Transverse colon (tissue), 4 donors: Measurements from ENCODE around the gene MAP3K14. TPM values are rescaled to one million over a fixed set of nuclear protein-coding genes. Genes with fewer than 3 reads are reported as not detected.

ENCODE experiments used
- DNase-seq: peaks from one replicate; pipeline ENCODE4 v3.0.0-alpha.2; 2019
- H3K27ac ChIP-seq, 4 donors: fragments of 200-600 bp; sonication (generic); 2 replicates each; pipeline ENCODE4 v1.5.1; 2016 to 2018; ENCODE audit warnings: inconsistent platforms in 4 of 4
- H3K27me3 ChIP-seq: fragments of 200-600 bp; sonication (generic); 2 replicates; pipeline ENCODE4 v1.5.1; 2017; ENCODE audit warnings: inconsistent platforms
- H3K36me3 ChIP-seq, 4 donors: fragments of 200-600 bp; sonication (generic); 2 replicates each; pipeline ENCODE4 v1.5.1; 2017 to 2019; ENCODE audit warnings: inconsistent platforms in 4 of 4
- H3K4me1 ChIP-seq, 4 donors: fragments of 200-600 bp; sonication (generic); 2 replicates each; pipeline ENCODE4 v1.5.1; 2017 to 2020; ENCODE audit warnings: inconsistent platforms in 4 of 4
- H3K4me3 ChIP-seq, 4 donors: fragments of 200-600 bp; sonication (generic); 1 replicate in 1 of 4; 2 replicates in 3 of 4; pipeline versions ENCODE4 v1.5.1 to v1.6.1; 2017 to 2019; ENCODE audit warnings: inconsistent platforms in 4 of 4
- H3K9me3 ChIP-seq, 2 donors: fragments of 200-600 bp; sonication (generic); 2 replicates each; pipeline ENCODE4 v1.5.1; 2017 to 2019; ENCODE audit warnings: inconsistent platforms in 2 of 2
- EP300 ChIP-seq: sonication (generic); formaldehyde crosslinking; IDR thresholded peaks from one replicate; pipeline ENCODE4 v1.6.1; 2017; ENCODE audit warnings: antibody characterized with exemption, low read depth
- POLR2A ChIP-seq: fragments of 450-650 bp; IDR thresholded peaks from one replicate; pipeline ENCODE4 v1.6.1; 2016; ENCODE audit warnings: antibody characterized with exemption, mild to moderate bottlenecking, moderate library complexity
- POLR2AphosphoS5 ChIP-seq, 3 donors: sonication (generic); formaldehyde crosslinking; IDR thresholded peaks; one replicate each; pipeline ENCODE4 v1.6.1; 2016; ENCODE audit warnings: antibody characterized with exemption in 3 of 3
- WGBS, 2 donors: methylation state at CpG; one replicate each; pipeline ENCODE4 v1.1.5; 2018; ENCODE audit warnings: low coverage in 1 of 2; 5-methylcytosine and 5-hydroxymethylcytosine counted together
- in situ Hi-C, 4 donors: fragments of 200-750 bp; cut with MboI; loops; one replicate each; pipeline versions ENCODE4 v1.15.0 to v1.15.1; 2017; ENCODE audit warnings: low sequenced_read_pairs in 3 of 4, low pct_ligation_motif_present in 1 of 4, low pct_unique_long_range_greater_than_20kb in 1 of 4
- intact Hi-C: fragments of 100-400 bp; cut with DNase I; formaldehyde crosslinking; loops from one replicate; pipeline ENCODE4 v1.15.1; 2023; ENCODE audit warnings: low total_unique reads
- total RNA-seq, 4 donors: library from RNA; depleted of rRNA; stranded (reverse); fragments of >200 nt; gene quantifications; one replicate each; pipeline ENCODE4 v1.1.0, GENCODE V29; 2016
- TF ChIP-seq, protein P1 (sequence below), 5 experiments: fragments of 200-600 bp in 3 of 5; fragments of 450-650 bp in 2 of 5; sonication (generic) in 3 of 5; IDR thresholded peaks; 1 replicate in 2 of 5; 2 replicates in 3 of 5; pipeline ENCODE4 v1.5.1; 2016 to 2017; ENCODE audit warnings: antibody characterized with exemption in 5 of 5, inconsistent platforms in 3 of 5, mild to moderate bottlenecking in 2 of 5, moderate library complexity in 1 of 5

The MAP3K14 gene
- total RNA-seq, 4 donors from 2014 or later: 13.0 to 33.7 (median 18.7) TPM

DNA sequence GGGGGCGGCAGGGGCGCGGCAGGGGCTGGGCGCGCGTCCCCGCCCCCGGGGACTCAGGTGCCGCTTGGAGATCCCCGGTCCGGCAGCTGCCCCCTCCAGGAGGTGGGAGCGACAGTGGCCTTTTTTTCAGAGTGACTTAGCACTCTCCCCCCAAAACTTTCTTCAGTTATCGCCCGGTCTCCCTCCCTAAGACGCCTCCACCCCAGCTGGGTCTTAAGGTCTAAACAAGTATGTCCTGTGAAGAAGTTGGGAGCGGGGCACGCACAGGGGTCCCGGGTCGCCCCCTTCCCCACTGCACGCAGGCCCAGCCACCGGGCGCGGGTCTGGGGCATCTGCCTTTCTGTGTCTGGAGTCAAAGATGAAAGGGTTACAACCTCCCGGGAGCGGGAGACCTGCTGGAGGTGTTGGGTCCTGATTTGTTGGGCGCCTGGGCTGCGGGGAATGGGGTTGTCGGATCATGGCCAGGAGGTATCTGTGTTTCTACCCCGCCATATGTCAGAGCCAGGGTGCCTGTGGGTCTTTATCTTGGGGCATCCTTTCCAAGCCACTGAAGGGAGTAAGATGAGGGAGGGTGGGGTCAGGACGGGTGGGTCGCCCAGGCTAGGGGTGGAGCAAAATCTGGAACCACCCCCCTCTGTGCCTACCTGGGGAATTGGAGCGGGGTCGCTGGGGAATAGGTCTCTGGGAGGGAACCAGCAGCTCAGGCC, 94.4 kb downstream of the MAP3K14 start:
- in situ Hi-C loops: no loop called here
- H3K9me3 ChIP-seq: no peaks in the 10 kb centered on the region
- peak overlapping the region; percentile 14 to 55 (median 45) for H3K4me3 ChIP-seq
- peaks cover 29% of the 10 kb centered on the region for H3K27me3 ChIP-seq
- TF ChIP-seq POLR2AphosphoS5 (IDR thresholded peaks at IDR 0.05) (no peak), EP300 (no peak), POLR2A (no peak)
- TF ChIP-seq, protein P1, sequence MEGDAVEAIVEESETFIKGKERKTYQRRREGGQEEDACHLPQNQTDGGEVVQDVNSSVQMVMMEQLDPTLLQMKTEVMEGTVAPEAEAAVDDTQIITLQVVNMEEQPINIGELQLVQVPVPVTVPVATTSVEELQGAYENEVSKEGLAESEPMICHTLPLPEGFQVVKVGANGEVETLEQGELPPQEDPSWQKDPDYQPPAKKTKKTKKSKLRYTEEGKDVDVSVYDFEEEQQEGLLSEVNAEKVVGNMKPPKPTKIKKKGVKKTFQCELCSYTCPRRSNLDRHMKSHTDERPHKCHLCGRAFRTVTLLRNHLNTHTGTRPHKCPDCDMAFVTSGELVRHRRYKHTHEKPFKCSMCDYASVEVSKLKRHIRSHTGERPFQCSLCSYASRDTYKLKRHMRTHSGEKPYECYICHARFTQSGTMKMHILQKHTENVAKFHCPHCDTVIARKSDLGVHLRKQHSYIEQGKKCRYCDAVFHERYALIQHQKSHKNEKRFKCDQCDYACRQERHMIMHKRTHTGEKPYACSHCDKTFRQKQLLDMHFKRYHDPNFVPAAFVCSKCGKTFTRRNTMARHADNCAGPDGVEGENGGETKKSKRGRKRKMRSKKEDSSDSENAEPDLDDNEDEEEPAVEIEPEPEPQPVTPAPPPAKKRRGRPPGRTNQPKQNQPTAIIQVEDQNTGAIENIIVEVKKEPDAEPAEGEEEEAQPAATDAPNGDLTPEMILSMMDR (IDR thresholded peaks at IDR 0.05): no peak
- H3K4me1 ChIP-seq: peaks cover 0 to 28% (median 14%) of the 10 kb centered on the region in 4 donors
- 17 to 50% methylated on average over 2 to 33 of the region's 33 CpGs for WGBS, 2 donors
- DNase-seq: no peak
- H3K27ac ChIP-seq: peak overlapping the region; percentile 76 to 84 (median 83)
- H3K36me3 ChIP-seq: no peaks in the 10 kb centered on the region
- intact Hi-C loops: no loop called here

DNA sequence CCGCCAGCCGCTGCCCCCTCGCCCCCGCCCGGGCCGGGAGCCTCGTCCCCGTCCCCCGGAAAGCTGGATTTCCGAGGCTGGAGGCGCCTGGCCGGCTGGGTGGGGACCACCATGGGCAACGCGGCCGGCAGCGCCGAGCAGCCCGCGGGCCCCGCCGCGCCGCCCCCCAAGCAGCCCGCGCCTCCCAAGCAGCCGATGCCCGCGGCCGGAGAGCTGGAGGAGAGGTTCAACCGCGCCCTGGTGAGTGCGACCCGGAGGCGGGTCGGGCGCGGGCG, 94.9 kb downstream of the MAP3K14 start:
- H3K4me1 ChIP-seq: peaks cover 0 to 23% (median 10%) of the 10 kb centered on the region in 4 donors
- intact Hi-C loops: no loop called here

DNA sequence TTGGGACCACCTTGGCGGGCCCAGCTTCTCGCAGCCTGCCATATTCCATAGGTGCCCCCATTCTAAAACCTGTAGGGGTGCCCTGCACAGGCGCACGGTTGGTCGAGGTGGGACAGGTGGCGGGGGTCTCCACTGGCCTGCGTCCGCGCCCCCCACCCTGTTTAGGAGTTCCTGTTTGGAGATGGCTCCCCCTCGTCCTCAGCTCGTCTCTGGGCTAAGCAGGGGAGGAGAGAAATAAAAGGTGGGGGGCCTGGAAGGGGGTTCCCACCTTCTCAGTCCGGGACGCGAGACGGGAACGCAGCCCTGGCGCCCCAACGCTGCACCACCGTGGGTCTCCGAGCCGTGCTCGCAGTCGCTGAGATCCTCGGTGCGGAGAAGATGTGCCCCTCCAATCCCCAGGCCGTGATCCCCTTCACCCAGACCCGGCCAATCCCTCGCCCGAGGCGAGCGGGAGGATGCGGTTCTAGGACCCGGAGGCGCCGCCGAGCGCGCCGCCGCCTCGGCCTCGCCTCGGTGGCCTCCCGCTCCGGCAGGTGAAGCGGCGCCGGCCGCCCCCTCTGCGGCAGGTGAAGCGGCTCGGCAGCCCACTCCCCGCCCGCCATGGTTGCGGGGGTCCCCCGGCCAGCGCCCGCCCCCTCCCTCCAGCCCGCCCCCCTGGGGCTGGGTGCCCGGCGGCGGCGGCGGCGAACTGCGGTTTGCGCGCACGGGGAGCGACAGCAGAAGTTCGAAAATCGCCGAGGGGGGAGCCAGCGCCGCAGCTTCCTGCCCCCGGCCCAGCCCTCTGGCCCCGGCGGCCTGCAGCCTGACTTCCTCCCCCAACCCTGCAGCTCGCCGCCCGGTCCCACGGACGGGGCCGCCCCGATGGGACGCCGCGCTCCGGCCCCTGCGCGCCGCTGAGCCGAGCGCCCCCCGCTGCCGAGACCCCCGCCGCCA, 95.5 kb downstream of the MAP3K14 start, which contains the start of gene FMNL1:
TSS of gene FMNL1 (plus strand) at position 805 of the 933 bp plus-strand sequence. CDS start 240 bp downstream, outside the sequence.
- Histone ChIP-seq H3K27me3 (peaks cover 29% of the 10 kb centered on the region), H3K36me3 (no peaks in the 10 kb centered on the region), H3K4me1 (peaks cover 0 to 17% (median 6%) of the 10 kb centered on the region in 4 donors), H3K9me3 (no peaks in the 10 kb centered on the region), H3K27ac (peak within 1 kb of the TSS; percentile 76 to 84 (median 83)), H3K4me3 (peak within 1 kb of the TSS; percentile 36 to 55 (median 48))
- intact Hi-C loops: loop anchor here (2.0 kb wide), 2 partner anchors 27 to 163 kb away; no protein-coding TSS in a partner anchor
- DNase-seq: peak; percentile 75
- WGBS, 2 donors: 10% methylated on average over 38 of the region's 98 CpGs; no CpG with 5 or more reads in 1 of the 2 donors
- in situ Hi-C loops: no loop called here
- TF ChIP-seq POLR2A (no peak), POLR2AphosphoS5 (IDR thresholded peaks at IDR 0.05) (peak in 1 of 3 donors; percentile 30)

More for the DNA sequence above, 94.9 kb downstream of the MAP3K14 start:
- 0% methylated on average over 10 of the region's 38 CpGs; no CpG with 5 or more reads in 1 of the 2 donors for WGBS, 2 donors
- Histone ChIP-seq H3K4me3 (peak overlapping the region; percentile 14 to 55 (median 45)), H3K27ac (peak overlapping the region; percentile 76 to 84 (median 83)), H3K36me3 (no peaks in the 10 kb centered on the region), H3K9me3 (no peaks in the 10 kb centered on the region), H3K27me3 (peaks cover 29% of the 10 kb centered on the region)
- no peak for DNase-seq
- in situ Hi-C loops: no loop called here
- TF ChIP-seq EP300 (no peak), POLR2A (no peak), POLR2AphosphoS5 (IDR thresholded peaks at IDR 0.05) (no peak)
- TF ChIP-seq, protein P1 (IDR thresholded peaks at IDR 0.05): no peak

DNA sequence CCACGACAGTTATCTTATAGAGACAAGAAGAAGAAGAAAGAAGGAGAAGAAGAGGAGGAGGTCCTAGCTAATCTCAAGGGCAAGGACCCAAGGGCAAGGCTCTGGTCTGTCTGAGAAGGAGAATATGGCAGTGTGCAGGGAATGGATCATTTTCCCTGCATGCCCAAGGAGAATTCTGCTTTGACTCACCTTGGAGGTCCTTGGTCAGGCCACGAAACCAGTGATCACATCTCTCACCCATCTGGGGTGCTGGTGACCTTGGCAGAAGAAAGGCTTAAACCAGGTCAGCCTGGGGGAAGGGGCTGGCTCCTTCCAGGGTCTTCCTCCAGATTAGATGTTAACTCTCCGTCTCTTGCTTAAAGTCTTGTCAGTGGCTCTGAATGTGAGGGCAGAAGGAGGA, 96.7 kb downstream of the MAP3K14 start:
- in situ Hi-C loops: no loop called here
- TF ChIP-seq POLR2A: no peak
- no peak for TF ChIP-seq EP300
- TF ChIP-seq POLR2AphosphoS5 (IDR thresholded peaks at IDR 0.05): no peak
- TF ChIP-seq, protein P1 (IDR thresholded peaks at IDR 0.05): no peak
- Histone ChIP-seq H3K27me3 (peaks cover 29% of the 10 kb centered on the region), H3K36me3 (no peaks in the 10 kb centered on the region), H3K4me3 (no peak overlapping the region), H3K27ac (no peak overlapping the region), H3K9me3 (no peaks in the 10 kb centered on the region), H3K4me1 (peaks cover 0 to 13% (median 6%) of the 10 kb centered on the region in 4 donors)
- WGBS, 2 donors: 67 to 83% methylated on average over 1 to 3 of the region's 3 CpGs
- DNase-seq: no peak
- intact Hi-C loops: loop anchor here (2.0 kb wide), 2 partner anchors 29 to 165 kb away; no protein-coding TSS in a partner anchor
